IPS-20b (cell line): Measurements from ENCODE around the gene JPH4.

ENCODE experiments used
- H3K27ac ChIP-seq: one replicate; pipeline ENCODE4 v1.5.1; 2013; ENCODE audit warnings: low read length
- H3K27me3 ChIP-seq: 2 replicates; pipeline ENCODE4 v1.6.1; 2013; ENCODE audit warnings: mild to moderate bottlenecking, low read length, inconsistent platforms; ENCODE audit not compliant: insufficient read depth
- H3K36me3 ChIP-seq: 2 replicates; pipeline ENCODE4 v1.6.1; 2013; ENCODE audit warnings: low read depth, mild to moderate bottlenecking, inconsistent platforms, low read length, moderate library complexity; ENCODE audit not compliant: insufficient read depth
- H3K4me1 ChIP-seq: 2 replicates; pipeline ENCODE4 v1.6.1; 2013; ENCODE audit warnings: mild to moderate bottlenecking, control low read depth, inconsistent platforms, low read length, moderate library complexity; ENCODE audit not compliant: insufficient read depth
- H3K4me3 ChIP-seq: 2 replicates; pipeline ENCODE4 v1.5.1; 2013; ENCODE audit warnings: mild to moderate bottlenecking, low read length, inconsistent platforms
- H3K9ac ChIP-seq: 2 replicates; pipeline ENCODE4 v1.6.1; 2013; ENCODE audit warnings: low read depth, mild to moderate bottlenecking, inconsistent platforms, low read length, moderate library complexity
- H3K9me3 ChIP-seq: 2 replicates; pipeline ENCODE4 v1.6.1; 2013; ENCODE audit warnings: mild to moderate bottlenecking, low read depth, low read length, inconsistent platforms; ENCODE audit not compliant: insufficient read depth

The JPH4 gene

GRCh38 chr14:23578560-23579310 is at the start of gene JPH4:
JPH4 (minus strand) TSS chr14:23578790; CDS start chr14:23577453, 1,337 bp downstream.
- Histone ChIP-seq H3K36me3 (no peaks in the 10 kb centered on the region), H3K27me3 (peaks cover 54% of the 10 kb centered on the region), H3K9me3 (no peaks in the 10 kb centered on the region), H3K4me1 (peaks cover 7% of the 10 kb centered on the region; the same call in 1 of the 2 replicates), H3K4me3 (peak within 1 kb of the TSS; percentile 78), H3K9ac (peak within 1 kb of the TSS; percentile 74; the same call in 1 of the 2 replicates), H3K27ac (no peak within 1 kb of the TSS)

GRCh38 chr14:23627961-23628360 is 49.4 kb upstream of the JPH4 start:
- Histone ChIP-seq H3K9ac (no peak overlapping the region), H3K27me3 (no peaks in the 10 kb centered on the region), H3K4me1 (peaks cover 9% of the 10 kb centered on the region; the same call in 1 of the 2 replicates), H3K9me3 (peaks cover 37% of the 10 kb centered on the region), H3K27ac (no peak overlapping the region), H3K4me3 (no peak overlapping the region), H3K36me3 (no peaks in the 10 kb centered on the region)

GRCh38 chr14:23626946-23627345 is 48.4 kb upstream of the JPH4 start:
- H3K9ac ChIP-seq, result no peak overlapping the region
- H3K27ac ChIP-seq, result no peak overlapping the region
- peaks cover 4% of the 10 kb centered on the region; the same call in 1 of the 2 replicates for H3K4me1 ChIP-seq
- no peak overlapping the region for H3K4me3 ChIP-seq
- no peaks in the 10 kb centered on the region for H3K36me3 ChIP-seq
- H3K27me3 ChIP-seq, result no peaks in the 10 kb centered on the region
- peaks cover 41% of the 10 kb centered on the region for H3K9me3 ChIP-seq

- no peak overlapping the region for H3K27ac ChIP-seq
- H3K4me1 ChIP-seq, result no peaks in the 10 kb centered on the region
- no peaks in the 10 kb centered on the region for H3K27me3 ChIP-seq
- no peak overlapping the region for H3K4me3 ChIP-seq
- no peak overlapping the region for H3K9ac ChIP-seq
- no peaks in the 10 kb centered on the region for H3K36me3 ChIP-seq
- H3K9me3 ChIP-seq, result peaks cover 41% of the 10 kb centered on the region
Observed at GRCh38 chr14:23624830-23625404, 46.3 kb upstream of the JPH4 start.

GRCh38 chr14:23623962-23624361 is 45.4 kb upstream of the JPH4 start:
- peaks cover 41% of the 10 kb centered on the region for H3K9me3 ChIP-seq
- no peaks in the 10 kb centered on the region for H3K36me3 ChIP-seq
- no peaks in the 10 kb centered on the region for H3K27me3 ChIP-seq
- no peak overlapping the region for H3K4me3 ChIP-seq
- no peak overlapping the region for H3K27ac ChIP-seq
- no peaks in the 10 kb centered on the region for H3K4me1 ChIP-seq
- no peak overlapping the region for H3K9ac ChIP-seq

GRCh38 chr14:23622990-23623389 is 44.4 kb upstream of the JPH4 start:
- H3K4me3 ChIP-seq, result no peak overlapping the region
- H3K9ac ChIP-seq, result no peak overlapping the region
- no peaks in the 10 kb centered on the region for H3K4me1 ChIP-seq
- peaks cover 41% of the 10 kb centered on the region for H3K9me3 ChIP-seq
- no peaks in the 10 kb centered on the region for H3K27me3 ChIP-seq
- no peaks in the 10 kb centered on the region for H3K36me3 ChIP-seq
- H3K27ac ChIP-seq, result no peak overlapping the region

GRCh38 chr14:23621932-23622730 is 43.5 kb upstream of the JPH4 start:
- H3K4me1 ChIP-seq, result no peaks in the 10 kb centered on the region
- no peak overlapping the region for H3K4me3 ChIP-seq
- H3K27me3 ChIP-seq, result no peaks in the 10 kb centered on the region
- H3K9me3 ChIP-seq, result peaks cover 41% of the 10 kb centered on the region
- H3K36me3 ChIP-seq, result no peaks in the 10 kb centered on the region
- H3K27ac ChIP-seq, result no peak overlapping the region
- H3K9ac ChIP-seq, result no peak overlapping the region

GRCh38 chr14:23621204-23621931 is 42.8 kb upstream of the JPH4 start:
- Histone ChIP-seq H3K9ac (no peak overlapping the region), H3K36me3 (no peaks in the 10 kb centered on the region), H3K4me1 (no peaks in the 10 kb centered on the region), H3K27me3 (no peaks in the 10 kb centered on the region), H3K4me3 (no peak overlapping the region), H3K27ac (no peak overlapping the region), H3K9me3 (peaks cover 38% of the 10 kb centered on the region)

- H3K4me1 ChIP-seq, result no peaks in the 10 kb centered on the region
Observed at GRCh38 chr14:23620177-23620702, 41.6 kb upstream of the JPH4 start.

GRCh38 chr14:23618415-23618988 is 39.9 kb upstream of the JPH4 start:
- no peak overlapping the region for H3K9ac ChIP-seq
- no peaks in the 10 kb centered on the region for H3K4me1 ChIP-seq

More at GRCh38 chr14:23620177-23620702, 41.6 kb upstream of the JPH4 start:
- Histone ChIP-seq H3K27me3 (no peaks in the 10 kb centered on the region), H3K36me3 (no peaks in the 10 kb centered on the region), H3K4me3 (no peak overlapping the region), H3K27ac (no peak overlapping the region), H3K9me3 (peaks cover 27% of the 10 kb centered on the region), H3K9ac (no peak overlapping the region)

GRCh38 chr14:23617539-23617938 is 38.9 kb upstream of the JPH4 start:
- Histone ChIP-seq H3K27me3 (no peaks in the 10 kb centered on the region), H3K9ac (no peak overlapping the region), H3K36me3 (no peaks in the 10 kb centered on the region), H3K9me3 (peaks cover 3% of the 10 kb centered on the region), H3K27ac (no peak overlapping the region), H3K4me1 (no peaks in the 10 kb centered on the region), H3K4me3 (no peak overlapping the region)

More at GRCh38 chr14:23618415-23618988, 39.9 kb upstream of the JPH4 start:
- Histone ChIP-seq H3K27ac (no peak overlapping the region), H3K36me3 (no peaks in the 10 kb centered on the region), H3K4me3 (no peak overlapping the region), H3K9me3 (peaks cover 9% of the 10 kb centered on the region), H3K27me3 (no peaks in the 10 kb centered on the region)
